ENCODE results near the gene AGR2. TPM values are rescaled to one million over a fixed set of nuclear protein-coding genes. Genes with fewer than 3 reads are reported as not detected.
"Not testable (repeated sequence)": the region's sequence is repeated elsewhere in the genome, so short reads cannot be mapped to it uniquely, and the experiment has no call there.

Gene AGR2
- total RNA-seq, result 25.8 and 56.3 TPM in 2 replicates
- long read RNA-seq, transcript AGR2-203 (8 exons, 1,778 nt), result major isoform, 37 of 53 reads
- long read RNA-seq, partial matches to known transcripts, result 0 of 53 reads
- long read RNA-seq, other reads (novel, unspliced or antisense), result 16 of 53 reads

- Mint-ChIP-seq H3K4me1 (ENCODE audit: low read depth) (peaks cover 23% of the 10 kb centered on the region), H3K27me3 (no peaks in the 10 kb centered on the region), H3K4me3 (ENCODE audit: low read depth) (peak within 1 kb of the TSS; percentile 48), H3K27ac (peak within 1 kb of the TSS; percentile 81), H3K36me3 (ENCODE audit: insufficient read depth) (no peaks in the 10 kb centered on the region), H3K9me3 (ENCODE audit: low read depth) (peaks cover 1% of the 10 kb centered on the region)
- DNase-seq (ENCODE audit: low spot score, unreplicated experiment), result no peak
- TF ChIP-seq CTCF (IDR thresholded peaks at IDR 0.05; ENCODE audit: unreplicated experiment), result no peak
These were observed at the start of gene AGR2 for GRCh38 chr7:16804674-16805439. TSS of gene AGR2 (minus strand) at chr7:16804999. CDS start at chr7:16801796, 3,203 bp downstream.

GRCh38 chr7:16853189-16853588 is 48.4 kb upstream of the AGR2 start:
- H3K27me3 Mint-ChIP-seq; H3K36me3 Mint-ChIP-seq (ENCODE audit: insufficient read depth); H3K27ac Mint-ChIP-seq; H3K4me3 Mint-ChIP-seq (ENCODE audit: low read depth); H3K4me1 Mint-ChIP-seq (ENCODE audit: low read depth); H3K9me3 Mint-ChIP-seq (ENCODE audit: low read depth); DNase-seq (ENCODE audit: low spot score, unreplicated experiment): not testable (repeated sequence)

GRCh38 chr7:16851829-16852228 is 47.0 kb upstream of the AGR2 start:
- Mint-ChIP-seq H3K27ac (no peak overlapping the region), H3K27me3 (no peaks in the 10 kb centered on the region), H3K9me3 (ENCODE audit: low read depth) (peaks cover 4% of the 10 kb centered on the region), H3K4me3 (ENCODE audit: low read depth) (no peak overlapping the region), H3K36me3 (ENCODE audit: insufficient read depth) (no peaks in the 10 kb centered on the region), H3K4me1 (ENCODE audit: low read depth) (peaks cover 17% of the 10 kb centered on the region)
- no peak for TF ChIP-seq CTCF (IDR thresholded peaks at IDR 0.05; ENCODE audit: unreplicated experiment)
- DNase-seq (ENCODE audit: low spot score, unreplicated experiment), result no peak

- TF ChIP-seq CTCF (IDR thresholded peaks at IDR 0.05; ENCODE audit: unreplicated experiment), result no peak
- Mint-ChIP-seq H3K27ac (no peak overlapping the region), H3K4me1 (ENCODE audit: low read depth) (peaks cover 23% of the 10 kb centered on the region), H3K27me3 (no peaks in the 10 kb centered on the region), H3K4me3 (ENCODE audit: low read depth) (no peak overlapping the region), H3K36me3 (ENCODE audit: insufficient read depth) (no peaks in the 10 kb centered on the region), H3K9me3 (ENCODE audit: low read depth) (peaks cover 4% of the 10 kb centered on the region)
- DNase-seq (ENCODE audit: low spot score, unreplicated experiment), result no peak
These were observed 46.0 kb upstream of the AGR2 start for GRCh38 chr7:16850614-16851466.

- peaks cover 7% of the 10 kb centered on the region for H3K9me3 Mint-ChIP-seq (ENCODE audit: low read depth)
- H3K27me3 Mint-ChIP-seq, result no peaks in the 10 kb centered on the region
- no peak overlapping the region for H3K4me3 Mint-ChIP-seq (ENCODE audit: low read depth)
- peaks cover 26% of the 10 kb centered on the region for H3K4me1 Mint-ChIP-seq (ENCODE audit: low read depth)
- no peak for TF ChIP-seq CTCF (IDR thresholded peaks at IDR 0.05; ENCODE audit: unreplicated experiment)
- no peak for DNase-seq (ENCODE audit: low spot score, unreplicated experiment)
- H3K27ac Mint-ChIP-seq, result no peak overlapping the region
- H3K36me3 Mint-ChIP-seq (ENCODE audit: insufficient read depth), result no peaks in the 10 kb centered on the region
These were observed 44.7 kb upstream of the AGR2 start for GRCh38 chr7:16849296-16850148.

Measured in progenitor cell of endocrine pancreas (in vitro differentiated cells).